ENCODE data around the gene NCOA3.
A peak's percentile ranks its signal among the peaks of the same experiment; 100 is the strongest.
"Not testable (repeated sequence)": the region's sequence is repeated elsewhere in the genome, so short reads cannot be mapped to it uniquely, and the experiment has no call there.

Gene NCOA3

GRCh38 chr20:47475419-47476044 is 26.2 kb upstream of the NCOA3 start:
- DNase-seq, result no peak

- no peak for DNase-seq
Measured at GRCh38 chr20:47476452-47476851, 25.2 kb upstream of the NCOA3 start.

DNA sequence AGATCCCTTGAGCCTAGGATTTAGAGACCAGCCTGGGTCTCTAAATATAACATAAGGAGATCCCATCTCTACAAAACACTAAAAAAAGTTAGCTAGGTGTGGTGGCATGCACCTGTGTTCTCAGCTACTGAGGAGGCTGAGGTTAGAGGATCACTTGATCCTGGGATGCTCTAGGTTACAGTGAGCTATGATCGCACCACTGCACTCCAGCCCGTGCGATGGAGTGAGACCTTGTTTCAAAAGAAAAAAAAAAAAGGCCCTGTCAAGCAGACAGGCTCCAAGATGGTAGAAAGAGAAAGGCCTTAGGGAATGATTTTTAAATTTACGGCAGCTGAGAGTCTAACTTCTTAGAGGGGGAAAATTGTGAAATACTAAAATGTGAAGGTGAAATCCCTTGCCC is 22.6 kb upstream of the NCOA3 start:
- no peak for DNase-seq

GRCh38 chr20:47479506-47479905 is 22.2 kb upstream of the NCOA3 start:
- DNase-seq, result no peak

DNA sequence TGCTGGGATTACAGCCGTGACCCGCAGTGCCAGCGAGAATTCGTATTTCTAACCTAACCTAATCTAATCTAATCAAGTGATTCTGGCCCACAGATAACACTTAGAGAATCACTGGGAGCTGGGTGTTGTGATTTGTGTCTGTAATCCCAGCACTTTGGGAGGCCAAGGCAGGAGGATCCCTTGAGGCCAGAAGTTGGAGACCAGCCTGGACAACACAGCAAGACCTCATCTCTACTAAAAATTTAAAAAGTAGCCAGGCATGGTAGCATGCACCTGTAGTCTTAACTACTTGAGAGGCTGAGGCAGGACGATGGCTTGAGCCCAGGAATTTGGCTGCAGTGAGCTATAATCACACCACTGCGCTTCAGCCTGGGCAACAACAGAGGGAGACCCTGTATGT is 21.4 kb upstream of the NCOA3 start:
- no peak for DNase-seq

DNA sequence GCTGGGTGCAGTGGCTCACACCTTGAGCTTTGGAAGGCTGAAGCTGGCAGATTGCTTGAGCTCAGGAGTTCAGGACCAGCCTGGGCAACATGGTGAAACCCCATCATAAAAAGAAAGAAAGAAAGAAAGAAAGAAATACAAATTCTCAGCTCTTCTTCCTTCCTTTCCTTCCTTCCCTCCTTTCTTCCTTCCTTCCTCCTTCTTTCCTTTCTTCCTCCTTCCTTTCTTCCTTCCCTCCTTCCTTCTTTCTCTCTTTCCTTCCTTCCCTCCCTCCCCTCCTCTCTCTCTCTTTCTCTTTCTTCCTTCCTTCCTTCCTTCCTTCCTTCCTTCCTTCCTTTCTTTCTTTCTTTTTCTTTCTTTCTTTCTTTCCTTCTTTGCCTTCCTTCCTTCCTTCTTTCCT is 21.0 kb upstream of the NCOA3 start:
- DNase-seq, result no peak

GRCh38 chr20:47481330-47482216 is 20.1 kb upstream of the NCOA3 start:
- DNase-seq, result no peak

DNA sequence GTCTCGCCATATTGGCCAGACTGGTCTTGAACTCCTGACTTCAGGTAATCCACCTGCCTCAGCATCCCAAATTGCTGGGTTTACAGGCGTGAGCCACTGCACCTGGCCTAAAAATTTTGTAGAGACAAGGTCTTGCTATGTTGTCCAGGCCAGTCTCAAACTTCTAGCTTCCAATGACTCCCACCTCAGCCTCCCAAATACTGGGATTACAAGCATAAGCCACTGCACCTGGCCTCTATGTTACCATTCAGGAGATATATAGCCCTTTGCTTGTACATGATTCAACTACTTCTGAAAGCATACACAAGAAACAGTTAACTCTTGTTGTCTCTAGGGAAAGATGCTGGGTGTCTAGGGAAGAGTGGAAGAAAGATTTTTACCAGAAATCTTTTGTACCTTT is 19.0 kb upstream of the NCOA3 start:
- DNase-seq, result no peak

GRCh38 chr20:47484303-47484702 is 17.4 kb upstream of the NCOA3 start:
- no peak for DNase-seq

GRCh38 chr20:47487175-47487917 is 14.3 kb upstream of the NCOA3 start:
- DNase-seq, result no peak

DNA sequence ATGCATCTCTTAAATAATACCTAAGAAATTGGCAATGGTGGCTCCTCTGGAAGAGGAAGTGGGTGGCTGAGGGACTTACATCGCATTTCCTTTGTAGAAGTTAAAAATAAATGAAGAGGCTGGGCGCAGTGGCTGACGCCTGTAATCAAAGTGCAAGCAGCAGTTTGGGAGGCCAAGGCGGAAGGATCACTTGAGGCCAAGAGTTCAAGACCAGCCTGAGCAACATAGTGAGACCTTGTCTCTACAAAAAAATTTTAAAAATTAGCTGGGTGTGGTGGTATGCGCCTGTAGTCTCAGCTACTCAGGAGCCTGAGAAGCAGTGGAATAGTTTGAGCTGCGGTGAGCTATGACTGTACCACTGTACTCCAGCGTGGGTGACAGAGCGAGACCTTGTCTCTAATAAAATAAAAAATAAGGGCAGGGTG is 12.2 kb upstream of the NCOA3 start:
- no peak for DNase-seq

- no peak for DNase-seq
Measured at GRCh38 chr20:47490795-47491194, 10.9 kb upstream of the NCOA3 start.

DNA sequence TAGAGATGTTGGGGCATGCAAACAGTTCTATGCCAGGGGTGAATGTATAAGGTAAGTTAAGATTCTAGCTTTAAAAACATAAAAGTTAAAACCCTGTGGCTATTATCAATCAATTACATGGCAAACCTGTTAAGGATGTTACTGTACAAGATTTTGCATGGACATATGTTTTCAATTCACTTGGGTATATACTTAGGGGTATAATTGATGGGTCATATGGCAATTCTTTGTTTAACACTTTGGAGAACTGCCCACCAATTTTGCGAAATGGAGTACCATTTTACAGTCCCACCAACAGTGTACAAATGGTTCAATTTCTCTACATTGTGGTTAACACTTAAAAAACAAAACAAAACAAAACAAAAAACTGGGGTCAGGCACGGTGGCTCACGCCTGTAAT is 9.4 kb upstream of the NCOA3 start:
- DNase-seq, result no peak

- DNase-seq, result peak; percentile 28
Measured at GRCh38 chr20:47493175-47493962, 8.3 kb upstream of the NCOA3 start.

DNA sequence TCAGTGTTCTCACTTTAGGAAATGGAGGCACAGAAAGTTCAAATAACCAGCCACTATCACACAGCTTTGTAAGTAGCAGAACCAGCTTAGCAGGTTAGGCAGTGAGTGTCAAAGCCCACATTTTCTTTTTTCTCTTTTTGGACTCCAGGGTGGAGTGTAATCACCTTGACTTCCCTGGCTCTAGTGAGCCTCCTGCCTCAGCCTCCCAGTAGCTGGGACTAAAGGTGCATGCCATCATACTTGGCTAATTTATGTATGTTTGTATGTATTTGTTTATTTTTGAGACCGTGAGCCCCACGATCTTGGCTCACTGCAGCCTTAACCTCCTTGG is 7.8 kb upstream of the NCOA3 start:
- no peak for DNase-seq

GRCh38 chr20:47494606-47495005 is 7.1 kb upstream of the NCOA3 start:
- DNase-seq, result not testable (repeated sequence)

DNA sequence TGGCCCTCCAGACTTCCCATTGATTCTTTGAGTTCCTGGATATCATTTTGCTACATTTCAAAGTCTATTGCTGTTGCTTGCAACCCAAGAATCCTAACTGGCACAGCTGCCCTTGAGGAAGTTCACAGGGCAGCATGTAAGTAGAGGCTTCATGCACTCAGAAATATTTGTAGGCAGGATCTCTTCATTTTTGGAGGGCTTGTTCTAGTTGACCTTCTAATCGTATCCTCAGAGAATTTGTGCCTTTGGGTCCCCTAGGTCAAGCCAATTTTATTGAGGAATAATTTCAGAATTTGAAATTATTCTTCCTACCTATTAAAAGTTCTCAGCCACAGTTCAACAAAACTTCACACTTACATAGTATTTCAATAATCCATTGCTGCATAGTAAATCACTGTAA is 5.6 kb upstream of the NCOA3 start:
- DNase-seq, result no peak

- no peak for DNase-seq
Measured at GRCh38 chr20:47498606-47499005, 3.1 kb upstream of the NCOA3 start.

DNA sequence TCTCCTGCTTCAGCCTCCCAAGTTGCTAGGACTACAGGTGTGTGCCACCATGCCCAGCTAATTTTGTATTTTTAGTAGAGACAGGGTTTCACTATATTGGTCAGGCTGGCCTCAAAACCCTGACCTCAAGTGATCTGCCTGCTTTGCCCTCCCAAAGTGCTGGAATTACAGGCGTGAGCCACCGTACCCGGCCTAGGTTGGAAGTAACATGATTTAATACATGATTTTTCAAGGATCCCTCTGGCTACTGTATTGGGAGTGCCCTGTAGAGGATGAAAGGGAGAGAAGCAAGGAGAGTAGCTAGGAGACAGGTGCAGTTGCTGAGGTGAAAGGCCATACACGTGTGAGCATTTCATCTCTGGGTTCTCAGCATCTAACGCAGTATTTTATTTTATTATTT is 2.6 kb upstream of the NCOA3 start:
- DNase-seq, result no peak

DNA sequence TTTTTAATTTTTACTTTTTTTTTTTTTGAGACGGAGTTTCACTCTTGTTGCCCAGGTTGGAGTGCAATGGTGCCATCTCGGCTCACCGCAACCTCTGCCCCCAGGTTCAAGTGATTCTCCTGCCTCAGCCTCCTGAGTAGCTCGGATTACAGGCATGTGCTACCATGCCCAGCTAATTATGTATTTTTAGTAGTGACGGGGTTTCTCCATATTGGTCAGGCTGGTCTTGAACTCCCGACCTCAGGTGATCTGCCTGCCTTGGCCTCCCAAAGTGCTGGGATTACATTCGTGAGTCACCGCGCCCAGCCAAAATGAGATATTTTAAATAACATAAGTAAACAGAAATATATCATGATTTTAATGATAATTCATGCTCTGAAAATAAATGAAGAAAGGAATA is 1.6 kb upstream of the NCOA3 start:
- DNase-seq, result not testable (repeated sequence)

DNA sequence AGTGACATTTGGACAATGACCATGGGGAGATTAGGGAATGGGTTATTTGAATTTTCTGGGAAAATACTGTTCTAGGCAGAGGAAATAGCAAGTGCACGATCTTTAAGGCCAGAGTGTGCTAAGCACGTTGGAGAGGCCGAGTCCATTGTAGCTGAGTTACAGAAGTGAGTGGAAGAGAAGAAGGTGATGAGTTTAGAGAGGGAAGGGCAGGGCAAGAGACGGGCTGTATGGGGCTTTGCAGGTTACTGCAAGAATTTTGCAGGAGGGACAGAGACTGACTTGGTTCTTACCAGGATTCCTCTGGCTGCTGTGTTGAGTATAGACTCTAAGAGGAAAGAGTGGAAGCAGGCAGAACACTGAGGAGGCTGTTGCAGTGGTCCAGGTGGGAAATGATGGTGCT is 1.1 kb upstream of the NCOA3 start:
- no peak for DNase-seq

DNA sequence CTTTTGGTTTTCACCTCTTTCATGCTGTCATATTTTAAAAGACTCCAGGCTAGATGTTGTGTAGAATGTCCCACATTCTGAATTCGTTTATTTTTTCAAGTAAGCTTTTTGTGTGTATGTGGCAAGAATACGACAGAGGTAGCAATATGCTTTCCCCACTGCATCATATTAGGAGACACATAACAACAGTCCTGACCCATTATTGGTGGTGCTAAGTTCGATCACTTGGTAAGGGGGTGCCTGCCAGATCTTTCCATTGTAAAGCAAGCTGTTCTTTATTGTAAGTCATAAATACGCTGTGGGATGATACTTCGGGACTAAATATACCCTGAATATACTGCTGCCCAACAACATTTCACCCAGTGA is 588 bp upstream of the NCOA3 start:
- no peak for DNase-seq
